Measurements from ENCODE around the gene SNX27. TPM values are rescaled to one million over a fixed set of nuclear protein-coding genes. Genes with fewer than 3 reads are reported as not detected.

SNX27 gene
- total RNA-seq, 2 donors from 2014 or later: 33.6 to 36.3 TPM

Other genes starting within 250 kb of the SNX27 start
- gene SELENBP1, start 239.3 kb upstream of the SNX27 start, total RNA-seq: not detected
- 100 to 1,000 TPM; 329 to 417 TPM for gene PSMB4, start 212.5 kb upstream of the SNX27 start, total RNA-seq
- 10 to 100 TPM; 87.5 to 93.4 TPM for gene POGZ, start 152.6 kb upstream of the SNX27 start, total RNA-seq
- gene CGN, start 100.7 kb upstream of the SNX27 start, total RNA-seq: 1 to 10 TPM; 2.7 to 5.5 TPM
- 1 to 10 TPM; 3.7 to 5.8 TPM for gene TUFT1, start 71.7 kb upstream of the SNX27 start, total RNA-seq
- gene CELF3, start 104.8 kb downstream of the SNX27 start, total RNA-seq: not detected
- gene RIIAD1, start 109.5 kb downstream of the SNX27 start, total RNA-seq: not detected
- 100 to 1,000 TPM in 1 of 2 donors, 10 to 100 TPM in 1; 80.4 to 160 TPM for gene MRPL9, start 151.4 kb downstream of the SNX27 start, total RNA-seq
- 10 to 100 TPM; 20.3 to 21.8 TPM for gene TDRKH, start 178.4 kb downstream of the SNX27 start, total RNA-seq
- 1 to 10 TPM; 1.3 to 4.0 TPM for gene LINGO4, start 193.4 kb downstream of the SNX27 start, total RNA-seq
- gene RORC, start 219.8 kb downstream of the SNX27 start, total RNA-seq: 10 to 100 TPM; 39.5 to 55.2 TPM
- 1 to 10 TPM; 3.9 to 5.6 TPM for gene C2CD4D, start 227.8 kb downstream of the SNX27 start, total RNA-seq
- gene THEM5, start 241.7 kb downstream of the SNX27 start, total RNA-seq: not detected

Data from activated T-helper 17 cell treated with anti-CD3 and anti-CD28 coated beads, Interleukin-2, amount 50 U/mL, for 72 hours (primary cell).